DND-41 (cell line): ENCODE results near the gene OR10H3.

Source experiments
- ATAC-seq: fragments of 200-7000 bp; cut with Tn5 transposase; 3 replicates; pipeline ENCODE4 v1.9.1; 2021; ENCODE audit warnings: low read depth; ENCODE audit not compliant: insufficient read depth
- DNase-seq: peaks from one replicate; pipeline ENCODE4 v3.0.0-alpha.2; 2020
- H2AFZ ChIP-seq: 2 replicates; pipeline ENCODE4 v1.6.0; 2012; ENCODE audit warnings: low read depth, low read length
- H3K27ac ChIP-seq: 2 replicates; pipeline ENCODE4 v1.5.1; 2012; ENCODE audit warnings: low read length, inconsistent platforms
- H3K27me3 ChIP-seq: fragments of 200-600 bp; sonication (generic); 2 replicates; pipeline ENCODE4 v1.6.0; 2012; ENCODE audit warnings: low read length, mild to moderate bottlenecking, inconsistent platforms; ENCODE audit not compliant: insufficient read depth, poor library complexity
- H3K36me3 ChIP-seq: 2 replicates; pipeline ENCODE4 v1.5.1; 2012; ENCODE audit warnings: low read length, inconsistent platforms; ENCODE audit not compliant: insufficient read depth
- H3K4me1 ChIP-seq: 2 replicates; pipeline ENCODE4 v1.5.1; 2012; ENCODE audit warnings: mild to moderate bottlenecking, low read length; ENCODE audit not compliant: insufficient read depth
- H3K4me2 ChIP-seq: 2 replicates; pipeline ENCODE4 v1.6.0; 2012; ENCODE audit warnings: mild to moderate bottlenecking, moderate library complexity, low read length, inconsistent platforms; ENCODE audit not compliant: insufficient read depth
- H3K4me3 ChIP-seq, 2 experiments: fragments of 200-600 bp in 1 of 2; shearing (Covaris generic) in 1 of 2; 2 replicates each; pipeline ENCODE4 v1.5.1; 2012 to 2016; ENCODE audit warnings: inconsistent platforms in 2 of 2, low read length in 2 of 2, mild to moderate bottlenecking in 2 of 2, low read depth in 1 of 2, moderate library complexity in 1 of 2
- H3K79me2 ChIP-seq: 2 replicates; pipeline ENCODE4 v1.6.0; 2012; ENCODE audit warnings: low read length, inconsistent platforms; ENCODE audit not compliant: insufficient read depth
- H3K9ac ChIP-seq: 2 replicates; pipeline ENCODE4 v1.6.0; 2012; ENCODE audit warnings: low read depth, mild to moderate bottlenecking, inconsistent platforms, low read length, moderate library complexity
- H3K9me3 ChIP-seq: 2 replicates; pipeline ENCODE4 v1.5.1; 2012; ENCODE audit warnings: low read length, moderate library complexity, mild to moderate bottlenecking, inconsistent platforms; ENCODE audit not compliant: insufficient read depth, severe bottlenecking
- H4K20me1 ChIP-seq: 2 replicates; pipeline ENCODE4 v1.6.0; 2012; ENCODE audit warnings: low read length; ENCODE audit not compliant: insufficient read depth
- CTCF ChIP-seq: IDR thresholded peaks from 2 replicates; pipeline ENCODE4 v1.5.1; 2012; ENCODE audit warnings: borderline replicate concordance, low read length, moderate library complexity, mild to moderate bottlenecking; ENCODE audit not compliant: poor library complexity, severe bottlenecking; ENCODE audit errors: extremely low read depth
- EZH2 ChIP-seq: IDR thresholded peaks from 3 replicates; pipeline ENCODE4 v1.6.1; 2012; ENCODE audit warnings: borderline replicate concordance, low read depth, mild to moderate bottlenecking, moderate library complexity, low read length, inconsistent platforms; ENCODE audit not compliant: severe bottlenecking

OR10H3 gene

GRCh38 chr19:15732388-15732787 is 5.4 kb upstream of the OR10H3 start:
- Histone ChIP-seq H3K27me3 (no peaks in the 10 kb centered on the region), H3K27ac (no peak overlapping the region), H3K4me3 (no peak overlapping the region), H3K79me2 (no peaks in the 10 kb centered on the region), H3K4me2 (no peak overlapping the region), H4K20me1 (no peaks in the 10 kb centered on the region), H2AFZ (no peak overlapping the region), H3K4me1 (no peaks in the 10 kb centered on the region), H3K36me3 (no peaks in the 10 kb centered on the region), H3K9ac (no peak overlapping the region), H3K9me3 (no peaks in the 10 kb centered on the region)
- TF ChIP-seq EZH2 (no peak), CTCF (no peak)
- DNase-seq (no peak), ATAC-seq (no peak)

DNA sequence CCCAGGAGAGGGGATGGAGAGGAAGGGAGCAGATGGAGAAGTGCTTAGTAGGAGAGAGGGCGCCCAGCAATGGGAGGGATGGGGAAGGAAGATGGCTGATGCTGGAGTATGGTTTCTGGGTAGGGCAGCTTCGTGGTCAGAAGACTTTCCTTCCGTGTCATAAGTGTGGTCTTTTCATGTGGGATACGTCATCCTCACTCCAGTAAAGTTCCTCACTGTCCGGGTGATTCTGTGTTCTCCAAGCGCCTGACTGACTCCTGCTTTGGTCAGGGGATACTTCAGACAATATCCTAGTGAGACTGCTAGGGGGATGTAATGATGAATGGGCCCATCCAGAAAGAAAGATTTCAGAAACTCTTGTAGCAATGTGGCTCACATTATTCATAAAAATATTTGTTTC is 3.9 kb upstream of the OR10H3 start:
- H4K20me1 ChIP-seq: no peaks in the 10 kb centered on the region
- TF ChIP-seq CTCF: no peak
- no peak for TF ChIP-seq EZH2
- no peak overlapping the region for H2AFZ ChIP-seq
- no peak overlapping the region for H3K27ac ChIP-seq
- no peaks in the 10 kb centered on the region for H3K27me3 ChIP-seq
- no peaks in the 10 kb centered on the region for H3K9me3 ChIP-seq
- H3K79me2 ChIP-seq: no peaks in the 10 kb centered on the region
- ATAC-seq (no peak), DNase-seq (no peak)
- no peak overlapping the region for H3K9ac ChIP-seq
- no peak overlapping the region for H3K4me2 ChIP-seq
- no peaks in the 10 kb centered on the region for H3K36me3 ChIP-seq
- no peaks in the 10 kb centered on the region for H3K4me1 ChIP-seq
- H3K4me3 ChIP-seq: no peak overlapping the region

DNA sequence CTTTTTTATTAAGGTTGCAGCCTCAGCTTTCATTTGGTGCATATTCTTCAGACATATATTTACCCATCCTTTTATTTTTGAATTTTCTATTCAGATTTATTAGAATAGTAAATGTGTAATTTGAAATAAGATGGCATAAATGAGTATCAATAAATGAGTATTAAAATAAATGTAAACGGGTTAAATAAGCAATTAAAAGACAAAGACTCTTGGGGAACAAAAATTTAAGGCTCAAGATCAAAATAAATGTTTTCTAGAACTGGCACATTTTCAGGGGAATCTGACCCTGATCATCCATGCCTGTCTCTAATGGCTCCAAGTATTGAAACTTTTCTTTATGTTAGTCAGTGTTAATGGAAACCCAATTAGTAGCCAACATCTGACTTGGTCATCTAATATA is 3.0 kb downstream of the OR10H3 start:
- Histone ChIP-seq H4K20me1 (no peaks in the 10 kb centered on the region), H3K79me2 (no peaks in the 10 kb centered on the region), H3K4me2 (no peak overlapping the region), H3K4me1 (no peaks in the 10 kb centered on the region), H3K36me3 (no peaks in the 10 kb centered on the region), H3K9ac (no peak overlapping the region), H3K9me3 (peaks cover 16% of the 10 kb centered on the region), H3K27me3 (no peaks in the 10 kb centered on the region), H3K4me3 (no peak overlapping the region), H2AFZ (no peak overlapping the region), H3K27ac (no peak overlapping the region)
- DNase-seq: no peak
- TF ChIP-seq CTCF (no peak), EZH2 (no peak)
- ATAC-seq: no peak

DNA sequence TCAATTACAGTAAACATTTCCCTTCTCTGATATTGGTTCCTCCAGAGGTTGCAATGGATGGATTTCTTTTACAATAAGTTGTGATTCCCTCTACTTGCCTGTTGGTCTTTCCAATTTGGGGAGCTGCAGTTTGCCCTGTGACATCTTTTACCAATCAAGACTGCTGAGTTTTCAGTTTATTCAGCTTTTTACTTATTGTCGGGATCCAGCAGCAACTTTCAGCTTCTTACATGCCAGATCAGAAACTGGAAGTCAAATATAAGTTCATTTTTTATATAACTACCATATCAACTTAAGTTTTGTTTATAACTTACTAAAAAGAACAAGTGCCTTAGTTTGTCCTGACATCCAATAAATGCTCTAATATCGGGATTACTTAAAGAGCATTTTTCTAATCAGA is 10.5 kb downstream of the OR10H3 start:
- no peak for ATAC-seq
- Histone ChIP-seq H3K27me3 (no peaks in the 10 kb centered on the region), H3K4me1 (no peaks in the 10 kb centered on the region), H3K36me3 (no peaks in the 10 kb centered on the region), H3K9ac (no peak overlapping the region), H3K79me2 (no peaks in the 10 kb centered on the region), H3K4me2 (no peak overlapping the region), H3K4me3 (no peak overlapping the region), H2AFZ (no peak overlapping the region), H3K9me3 (no peaks in the 10 kb centered on the region), H4K20me1 (no peaks in the 10 kb centered on the region), H3K27ac (no peak overlapping the region)
- TF ChIP-seq CTCF: no peak
- TF ChIP-seq EZH2: no peak
- DNase-seq: no peak
